PFSK-1 (cell line): Measurements from ENCODE around the gene TTC38.

Source experiments
- FOXP2 ChIP-seq: optimal IDR thresholded peaks from 2 replicates; pipeline ENCODE3; 2011; ENCODE audit warnings: borderline replicate concordance, control low read depth, inconsistent platforms; ENCODE audit not compliant: insufficient read depth; ENCODE audit errors: extremely low read length, extremely low read depth
- POLR2AphosphoS5 ChIP-seq: IDR thresholded peaks from 2 replicates; pipeline ENCODE4 v1.6.1; 2012; ENCODE audit warnings: low read depth, mild to moderate bottlenecking, control low read depth, low read length, moderate library complexity
- TAF1 ChIP-seq: IDR thresholded peaks from 2 replicates; pipeline ENCODE4 v1.6.1; 2012; ENCODE audit warnings: low read length, control low read depth, borderline replicate concordance; ENCODE audit not compliant: insufficient read depth
- TF ChIP-seq, protein P1 (sequence below), 2 experiments: IDR thresholded peaks; 2 replicates each; pipeline versions ENCODE4 v1.6.1 to v1.8.0; 2011 to 2012; ENCODE audit warnings: low read depth in 2 of 2, low read length in 2 of 2, control low read depth in 1 of 2, inconsistent platforms in 1 of 2, mild to moderate bottlenecking in 1 of 2, moderate library complexity in 1 of 2; ENCODE audit not compliant: insufficient read depth in 1 of 2

DNA sequence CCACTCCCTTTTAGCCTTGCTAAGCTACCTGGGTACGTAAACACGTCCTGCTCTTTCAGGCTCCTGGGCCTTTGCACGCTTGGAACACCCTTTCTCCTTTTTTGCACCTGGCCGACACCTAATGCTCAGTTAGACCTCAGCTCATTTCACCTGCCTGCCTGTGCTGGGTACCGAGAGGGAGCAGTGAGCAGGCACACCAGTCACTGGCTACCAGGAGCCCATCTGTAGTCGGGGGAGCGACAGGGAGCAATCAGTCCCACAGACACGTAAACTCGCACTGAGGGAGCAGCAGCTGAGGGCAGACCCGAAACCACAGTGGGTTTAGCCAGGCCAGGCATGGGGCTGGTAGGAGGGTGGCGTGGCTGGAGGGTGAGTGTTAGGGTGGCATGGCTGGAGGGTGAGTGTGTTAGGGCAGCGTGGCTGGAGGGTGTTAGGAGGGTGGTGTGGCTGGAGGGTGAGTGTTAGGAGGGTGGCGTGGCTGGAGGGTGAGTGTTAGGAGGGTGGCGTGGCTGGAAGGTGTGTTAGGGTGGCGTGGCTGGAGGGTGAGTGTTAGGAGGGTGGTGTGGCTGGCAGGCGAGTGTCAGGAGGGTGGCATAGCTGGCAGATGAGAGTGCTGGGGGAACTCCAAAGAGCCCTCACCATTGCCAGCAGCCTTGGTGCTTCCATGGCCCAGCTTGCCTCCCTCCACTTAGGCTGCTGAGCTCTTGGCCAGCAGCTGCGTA, 22.5 kb downstream of the TTC38 start:
- TF ChIP-seq, protein P1, sequence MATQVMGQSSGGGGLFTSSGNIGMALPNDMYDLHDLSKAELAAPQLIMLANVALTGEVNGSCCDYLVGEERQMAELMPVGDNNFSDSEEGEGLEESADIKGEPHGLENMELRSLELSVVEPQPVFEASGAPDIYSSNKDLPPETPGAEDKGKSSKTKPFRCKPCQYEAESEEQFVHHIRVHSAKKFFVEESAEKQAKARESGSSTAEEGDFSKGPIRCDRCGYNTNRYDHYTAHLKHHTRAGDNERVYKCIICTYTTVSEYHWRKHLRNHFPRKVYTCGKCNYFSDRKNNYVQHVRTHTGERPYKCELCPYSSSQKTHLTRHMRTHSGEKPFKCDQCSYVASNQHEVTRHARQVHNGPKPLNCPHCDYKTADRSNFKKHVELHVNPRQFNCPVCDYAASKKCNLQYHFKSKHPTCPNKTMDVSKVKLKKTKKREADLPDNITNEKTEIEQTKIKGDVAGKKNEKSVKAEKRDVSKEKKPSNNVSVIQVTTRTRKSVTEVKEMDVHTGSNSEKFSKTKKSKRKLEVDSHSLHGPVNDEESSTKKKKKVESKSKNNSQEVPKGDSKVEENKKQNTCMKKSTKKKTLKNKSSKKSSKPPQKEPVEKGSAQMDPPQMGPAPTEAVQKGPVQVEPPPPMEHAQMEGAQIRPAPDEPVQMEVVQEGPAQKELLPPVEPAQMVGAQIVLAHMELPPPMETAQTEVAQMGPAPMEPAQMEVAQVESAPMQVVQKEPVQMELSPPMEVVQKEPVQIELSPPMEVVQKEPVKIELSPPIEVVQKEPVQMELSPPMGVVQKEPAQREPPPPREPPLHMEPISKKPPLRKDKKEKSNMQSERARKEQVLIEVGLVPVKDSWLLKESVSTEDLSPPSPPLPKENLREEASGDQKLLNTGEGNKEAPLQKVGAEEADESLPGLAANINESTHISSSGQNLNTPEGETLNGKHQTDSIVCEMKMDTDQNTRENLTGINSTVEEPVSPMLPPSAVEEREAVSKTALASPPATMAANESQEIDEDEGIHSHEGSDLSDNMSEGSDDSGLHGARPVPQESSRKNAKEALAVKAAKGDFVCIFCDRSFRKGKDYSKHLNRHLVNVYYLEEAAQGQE (IDR thresholded peaks at IDR 0.05; ENCODE audit: insufficient read depth in 1 of 2, low read depth in 2 of 2, low read length in 2 of 2): no peak
- TF ChIP-seq POLR2AphosphoS5: no peak
- TF ChIP-seq TAF1: no peak
- no peak for TF ChIP-seq FOXP2
